Retina (tissue), 1 donor: ENCODE measurements around the gene ARL2.

Experiments
- DNase-seq: peaks from one replicate; pipeline ENCODE4 v3.0.0-alpha.2; 2016

ARL2 gene

GRCh38 chr11:65051398-65051858 is 37.5 kb downstream of the ARL2 start:
- DNase-seq = no peak

GRCh38 chr11:65053827-65054508 is 40.0 kb downstream of the ARL2 start:
- DNase-seq = no peak

- DNase-seq = no peak
These were observed 41.6 kb downstream of the ARL2 start for GRCh38 chr11:65055538-65055937.

- DNase-seq = no peak
These were observed 43.0 kb downstream of the ARL2 start for GRCh38 chr11:65056999-65057398.

- DNase-seq = no peak
These were observed 43.6 kb downstream of the ARL2 start for GRCh38 chr11:65057526-65057925.

GRCh38 chr11:65058012-65058411 is 44.1 kb downstream of the ARL2 start:
- no peak for DNase-seq

- DNase-seq = no peak
These were observed 44.6 kb downstream of the ARL2 start, which contains the start of gene NAALADL1 for GRCh38 chr11:65058419-65059054. TSS of gene NAALADL1 (minus strand) at chr11:65058553. CDS start at chr11:65058521, 32 bp downstream.

GRCh38 chr11:65059523-65059922 is 45.6 kb downstream of the ARL2 start:
- no peak for DNase-seq

- DNase-seq = no peak
These were observed 46.2 kb downstream of the ARL2 start for GRCh38 chr11:65059959-65060824.

- no peak for DNase-seq
These were observed 47.0 kb downstream of the ARL2 start for GRCh38 chr11:65060913-65061408.

GRCh38 chr11:65063532-65063931 is 49.6 kb downstream of the ARL2 start:
- DNase-seq = no peak

- DNase-seq = no peak
These were observed 50.9 kb downstream of the ARL2 start for GRCh38 chr11:65064847-65065240.

- DNase-seq = no peak
These were observed 51.9 kb downstream of the ARL2 start for GRCh38 chr11:65065851-65066250.

- no peak for DNase-seq
These were observed 52.4 kb downstream of the ARL2 start for GRCh38 chr11:65066315-65066714.

- no peak for DNase-seq
These were observed 52.9 kb downstream of the ARL2 start for GRCh38 chr11:65066805-65067291.

GRCh38 chr11:65067446-65067845 is 53.5 kb downstream of the ARL2 start:
- no peak for DNase-seq

GRCh38 chr11:65069217-65069616 is 55.3 kb downstream of the ARL2 start:
- DNase-seq = no peak
